Neuron (in vitro differentiated cells): ENCODE data around the gene IQCF2.
"Not testable (repeated sequence)": the region's sequence is repeated elsewhere in the genome, so short reads cannot be mapped to it uniquely, and the experiment has no call there.

Source experiments
- H2AFZ ChIP-seq: one replicate; pipeline ENCODE4 v1.6.1; 2013; ENCODE audit warnings: low read depth, mild to moderate bottlenecking, inconsistent platforms, low read length, moderate library complexity
- H3K27me3 ChIP-seq: one replicate; pipeline ENCODE4 v1.6.1; 2013; ENCODE audit warnings: low read length; ENCODE audit not compliant: insufficient read depth
- H3K36me3 ChIP-seq: one replicate; pipeline ENCODE4 v1.6.1; 2013; ENCODE audit warnings: low read length; ENCODE audit not compliant: insufficient read depth
- H3K4me1 ChIP-seq: one replicate; pipeline ENCODE4 v1.6.1; 2013; ENCODE audit warnings: low read length; ENCODE audit not compliant: insufficient read depth
- H3K4me3 ChIP-seq: 2 replicates; pipeline ENCODE4 v1.5.1; 2013; ENCODE audit warnings: mild to moderate bottlenecking, low read length, moderate library complexity
- H3K9me3 ChIP-seq: one replicate; pipeline ENCODE4 v1.6.1; 2013; ENCODE audit warnings: low read length

The IQCF2 gene

GRCh38 chr3:51855411-51855810, 6.0 kb upstream of the IQCF2 start:
- not testable (repeated sequence) for H3K9me3 ChIP-seq, H3K4me1 ChIP-seq, H3K4me3 ChIP-seq, H3K36me3 ChIP-seq, H3K27me3 ChIP-seq, H2AFZ ChIP-seq

GRCh38 chr3:51862886-51863285, 1.5 kb downstream of the IQCF2 start:
- no peak overlapping the region for H3K4me3 ChIP-seq
- H3K36me3 ChIP-seq: no peaks in the 10 kb centered on the region
- no peaks in the 10 kb centered on the region for H3K27me3 ChIP-seq
- H3K9me3 ChIP-seq: no peaks in the 10 kb centered on the region
- H2AFZ ChIP-seq: no peak overlapping the region
- no peaks in the 10 kb centered on the region for H3K4me1 ChIP-seq

- H2AFZ ChIP-seq, H3K27me3 ChIP-seq, H3K4me1 ChIP-seq, H3K9me3 ChIP-seq, H3K4me3 ChIP-seq, H3K36me3 ChIP-seq: not testable (repeated sequence)
These were observed 7.5 kb downstream of the IQCF2 start for GRCh38 chr3:51868896-51869295.

GRCh38 chr3:51869304-51869703, 7.9 kb downstream of the IQCF2 start:
- Histone ChIP-seq H3K4me3 (no peak overlapping the region), H3K4me1 (no peaks in the 10 kb centered on the region), H3K9me3 (no peaks in the 10 kb centered on the region), H3K27me3 (no peaks in the 10 kb centered on the region), H2AFZ (no peak overlapping the region), H3K36me3 (no peaks in the 10 kb centered on the region)

GRCh38 chr3:51873253-51873766, 11.9 kb downstream of the IQCF2 start:
- H3K9me3 ChIP-seq: no peaks in the 10 kb centered on the region
- H3K36me3 ChIP-seq: no peaks in the 10 kb centered on the region
- H3K27me3 ChIP-seq: peaks cover 8% of the 10 kb centered on the region
- H3K4me1 ChIP-seq: no peaks in the 10 kb centered on the region
- no peak overlapping the region for H3K4me3 ChIP-seq
- H2AFZ ChIP-seq: no peak overlapping the region

GRCh38 chr3:51873876-51874275, 12.5 kb downstream of the IQCF2 start:
- no peak overlapping the region for H2AFZ ChIP-seq
- H3K9me3 ChIP-seq: no peaks in the 10 kb centered on the region
- H3K36me3 ChIP-seq: no peaks in the 10 kb centered on the region
- no peak overlapping the region for H3K4me3 ChIP-seq
- H3K27me3 ChIP-seq: peaks cover 8% of the 10 kb centered on the region
- H3K4me1 ChIP-seq: no peaks in the 10 kb centered on the region

GRCh38 chr3:51874411-51874810, 13.0 kb downstream of the IQCF2 start:
- H3K36me3 ChIP-seq: no peaks in the 10 kb centered on the region
- H3K9me3 ChIP-seq: no peaks in the 10 kb centered on the region
- peaks cover 8% of the 10 kb centered on the region for H3K27me3 ChIP-seq
- H3K4me3 ChIP-seq: no peak overlapping the region
- H2AFZ ChIP-seq: no peak overlapping the region
- H3K4me1 ChIP-seq: no peaks in the 10 kb centered on the region

- no peak overlapping the region for H2AFZ ChIP-seq
- H3K27me3 ChIP-seq: peaks cover 8% of the 10 kb centered on the region
- no peaks in the 10 kb centered on the region for H3K36me3 ChIP-seq
- no peaks in the 10 kb centered on the region for H3K9me3 ChIP-seq
- no peak overlapping the region for H3K4me3 ChIP-seq
- H3K4me1 ChIP-seq: no peaks in the 10 kb centered on the region
These were observed 13.5 kb downstream of the IQCF2 start for GRCh38 chr3:51874889-51875288.

- Histone ChIP-seq H3K9me3 (no peaks in the 10 kb centered on the region), H3K27me3 (peaks cover 8% of the 10 kb centered on the region), H3K36me3 (no peaks in the 10 kb centered on the region), H3K4me3 (no peak within 1 kb of the TSS), H3K4me1 (no peaks in the 10 kb centered on the region), H2AFZ (no peak within 1 kb of the TSS)
These were observed 14.1 kb downstream of the IQCF2 start, which contains the start of gene IQCF5 for GRCh38 chr3:51875501-51875900. IQCF5 (minus strand) TSS chr3:51875601; CDS start chr3:51875531, 70 bp downstream.

- Histone ChIP-seq H3K4me1 (no peaks in the 10 kb centered on the region), H3K36me3 (no peaks in the 10 kb centered on the region), H3K4me3 (no peak overlapping the region), H3K27me3 (peaks cover 8% of the 10 kb centered on the region), H2AFZ (no peak overlapping the region), H3K9me3 (no peaks in the 10 kb centered on the region)
These were observed 14.8 kb downstream of the IQCF2 start for GRCh38 chr3:51876186-51876585.

GRCh38 chr3:51879937-51880336, 18.5 kb downstream of the IQCF2 start:
- Histone ChIP-seq H3K4me3 (no peak overlapping the region), H2AFZ (no peak overlapping the region), H3K9me3 (no peaks in the 10 kb centered on the region), H3K36me3 (no peaks in the 10 kb centered on the region), H3K27me3 (peaks cover 8% of the 10 kb centered on the region), H3K4me1 (no peaks in the 10 kb centered on the region)

- Histone ChIP-seq H3K4me3 (no peak overlapping the region), H3K27me3 (no peaks in the 10 kb centered on the region), H3K4me1 (no peaks in the 10 kb centered on the region), H3K9me3 (no peaks in the 10 kb centered on the region), H2AFZ (no peak overlapping the region), H3K36me3 (no peaks in the 10 kb centered on the region)
These were observed 25.0 kb downstream of the IQCF2 start for GRCh38 chr3:51886447-51886846.

GRCh38 chr3:51887620-51888019, 26.2 kb downstream of the IQCF2 start:
- Histone ChIP-seq H3K36me3 (no peaks in the 10 kb centered on the region), H3K4me1 (no peaks in the 10 kb centered on the region), H3K4me3 (no peak overlapping the region), H2AFZ (no peak overlapping the region), H3K9me3 (no peaks in the 10 kb centered on the region), H3K27me3 (no peaks in the 10 kb centered on the region)

GRCh38 chr3:51888463-51889105, 27.2 kb downstream of the IQCF2 start:
- Histone ChIP-seq H3K36me3 (no peaks in the 10 kb centered on the region), H2AFZ (no peak overlapping the region), H3K27me3 (no peaks in the 10 kb centered on the region), H3K4me1 (no peaks in the 10 kb centered on the region), H3K9me3 (no peaks in the 10 kb centered on the region), H3K4me3 (no peak overlapping the region)
